Skeletal muscle tissue (tissue), 4 donors: ENCODE data around the gene RBM10. TPM values are rescaled to one million over a fixed set of nuclear protein-coding genes. Genes with fewer than 3 reads are reported as not detected.

Source experiments
- H3K27ac ChIP-seq: one replicate; pipeline ENCODE4 v1.7.0; 2013; ENCODE audit warnings: mild to moderate bottlenecking, low read depth, low read length, inconsistent platforms
- H3K27me3 ChIP-seq, 3 donors: one replicate each; pipeline ENCODE4 v1.7.0; 2013; ENCODE audit warnings: low read length in 3 of 3; ENCODE audit not compliant: control insufficient read depth in 3 of 3, insufficient read depth in 3 of 3
- H3K36me3 ChIP-seq, 3 donors: one replicate each; pipeline ENCODE4 v1.7.0; 2013; ENCODE audit warnings: low read length in 3 of 3; ENCODE audit not compliant: control insufficient read depth in 3 of 3, insufficient read depth in 3 of 3
- H3K4me1 ChIP-seq, 3 donors: one replicate each; pipeline ENCODE4 v1.7.0; 2013; ENCODE audit warnings: low read length in 3 of 3, mild to moderate bottlenecking in 3 of 3; ENCODE audit not compliant: control insufficient read depth in 3 of 3, insufficient read depth in 3 of 3
- H3K4me3 ChIP-seq, 3 donors: one replicate each; pipeline ENCODE4 v1.7.0; 2013; ENCODE audit warnings: low read length in 3 of 3
- H3K9ac ChIP-seq, 3 donors: one replicate each; pipeline ENCODE4 v1.7.0; 2013; ENCODE audit warnings: low read length in 3 of 3, mild to moderate bottlenecking in 3 of 3, moderate library complexity in 2 of 3, low read depth in 1 of 3
- H3K9me3 ChIP-seq, 3 donors: one replicate each; pipeline ENCODE4 v1.7.0; 2013; ENCODE audit warnings: low read length in 3 of 3; ENCODE audit not compliant: control insufficient read depth in 3 of 3
- total RNA-seq: library from RNA; depleted of rRNA; stranded (reverse); fragments of >200 nt; gene quantifications from one replicate; pipeline ENCODE4 v1.2.3, GENCODE V29; 2014
- donor health status: Osteomylitis.

RBM10 gene
- total RNA-seq, 1 donor from 2014 or later, result 30.8 TPM

GRCh38 chrX:47174846-47175587 is 30.0 kb downstream of the RBM10 start:
- no peak overlapping the region for H3K9ac ChIP-seq
- H3K27me3 ChIP-seq, result peaks cover 0 to 26% (median 0%) of the 10 kb centered on the region in 3 donors
- H3K4me3 ChIP-seq, result no peak overlapping the region
- H3K9me3 ChIP-seq, result no peaks in the 10 kb centered on the region
- peaks cover 0 to 15% (median 7%) of the 10 kb centered on the region in 3 donors for H3K4me1 ChIP-seq
- H3K27ac ChIP-seq, result no peak overlapping the region
- H3K36me3 ChIP-seq, result peaks cover 47 to 50% (median 49%) of the 10 kb centered on the region in 3 donors

GRCh38 chrX:47175588-47175980 is 30.6 kb downstream of the RBM10 start:
- no peak overlapping the region for H3K4me3 ChIP-seq
- no peak overlapping the region for H3K9ac ChIP-seq
- H3K9me3 ChIP-seq, result no peaks in the 10 kb centered on the region
- peaks cover 0 to 30% (median 0%) of the 10 kb centered on the region in 3 donors for H3K27me3 ChIP-seq
- H3K36me3 ChIP-seq, result peaks cover 47 to 52% (median 48%) of the 10 kb centered on the region in 3 donors
- no peak overlapping the region for H3K27ac ChIP-seq
- peaks cover 0 to 9% (median 7%) of the 10 kb centered on the region in 3 donors for H3K4me1 ChIP-seq

- Histone ChIP-seq H3K9ac (no peak overlapping the region), H3K4me1 (peaks cover 0 to 9% (median 7%) of the 10 kb centered on the region in 3 donors), H3K27ac (no peak overlapping the region), H3K9me3 (no peaks in the 10 kb centered on the region), H3K36me3 (peaks cover 47 to 52% (median 49%) of the 10 kb centered on the region in 3 donors), H3K27me3 (peaks cover 0 to 32% (median 0%) of the 10 kb centered on the region in 3 donors), H3K4me3 (no peak overlapping the region)
Measured at GRCh38 chrX:47176101-47176740, 31.2 kb downstream of the RBM10 start.

GRCh38 chrX:47177079-47177478 is 32.1 kb downstream of the RBM10 start:
- Histone ChIP-seq H3K9ac (no peak overlapping the region), H3K36me3 (peaks cover 54% of the 10 kb centered on the region in 3 donors), H3K9me3 (no peaks in the 10 kb centered on the region), H3K27ac (no peak overlapping the region), H3K27me3 (peaks cover 0 to 32% (median 0%) of the 10 kb centered on the region in 3 donors), H3K4me3 (no peak overlapping the region), H3K4me1 (peaks cover 0 to 9% (median 7%) of the 10 kb centered on the region in 3 donors)

- Histone ChIP-seq H3K4me1 (peaks cover 0 to 9% (median 7%) of the 10 kb centered on the region in 3 donors), H3K9me3 (no peaks in the 10 kb centered on the region), H3K27me3 (peaks cover 0 to 26% (median 0%) of the 10 kb centered on the region in 3 donors), H3K4me3 (no peak overlapping the region), H3K27ac (no peak overlapping the region), H3K9ac (no peak overlapping the region), H3K36me3 (peaks cover 50 to 55% (median 54%) of the 10 kb centered on the region in 3 donors)
Measured at GRCh38 chrX:47178337-47178736, 33.3 kb downstream of the RBM10 start.

- Histone ChIP-seq H3K27me3 (peaks cover 0 to 26% (median 0%) of the 10 kb centered on the region in 3 donors), H3K36me3 (peaks cover 51 to 54% (median 52%) of the 10 kb centered on the region in 3 donors), H3K4me1 (peaks cover 0 to 9% (median 7%) of the 10 kb centered on the region in 3 donors), H3K9me3 (no peaks in the 10 kb centered on the region), H3K4me3 (no peak overlapping the region), H3K9ac (no peak overlapping the region), H3K27ac (peak overlapping the region; percentile 62)
Measured at GRCh38 chrX:47179221-47179927, 34.4 kb downstream of the RBM10 start.

- Histone ChIP-seq H3K27ac (peak overlapping the region; percentile 25), H3K9me3 (no peaks in the 10 kb centered on the region), H3K9ac (no peak overlapping the region), H3K36me3 (peaks cover 51 to 53% (median 52%) of the 10 kb centered on the region in 3 donors), H3K4me1 (peaks cover 0 to 9% (median 7%) of the 10 kb centered on the region in 3 donors), H3K27me3 (peaks cover 0 to 26% (median 0%) of the 10 kb centered on the region in 3 donors), H3K4me3 (no peak overlapping the region)
Measured at GRCh38 chrX:47179928-47180255, 34.9 kb downstream of the RBM10 start.

GRCh38 chrX:47180346-47180745 is 35.3 kb downstream of the RBM10 start:
- Histone ChIP-seq H3K4me3 (no peak overlapping the region), H3K9me3 (no peaks in the 10 kb centered on the region), H3K9ac (no peak overlapping the region), H3K36me3 (peaks cover 50 to 54% (median 52%) of the 10 kb centered on the region in 3 donors), H3K27me3 (peaks cover 0 to 25% (median 0%) of the 10 kb centered on the region in 3 donors), H3K4me1 (peaks cover 0 to 9% (median 7%) of the 10 kb centered on the region in 3 donors), H3K27ac (no peak overlapping the region)

GRCh38 chrX:47181301-47181700 is 36.3 kb downstream of the RBM10 start:
- Histone ChIP-seq H3K9ac (no peak overlapping the region), H3K9me3 (no peaks in the 10 kb centered on the region), H3K27me3 (peaks cover 0 to 18% (median 0%) of the 10 kb centered on the region in 3 donors), H3K36me3 (peaks cover 54 to 55% (median 54%) of the 10 kb centered on the region in 3 donors), H3K4me1 (peaks cover 0 to 9% (median 7%) of the 10 kb centered on the region in 3 donors), H3K4me3 (no peak overlapping the region), H3K27ac (no peak overlapping the region)
